ENCODE measurements around the gene FMN1.

Gene FMN1

DNA sequence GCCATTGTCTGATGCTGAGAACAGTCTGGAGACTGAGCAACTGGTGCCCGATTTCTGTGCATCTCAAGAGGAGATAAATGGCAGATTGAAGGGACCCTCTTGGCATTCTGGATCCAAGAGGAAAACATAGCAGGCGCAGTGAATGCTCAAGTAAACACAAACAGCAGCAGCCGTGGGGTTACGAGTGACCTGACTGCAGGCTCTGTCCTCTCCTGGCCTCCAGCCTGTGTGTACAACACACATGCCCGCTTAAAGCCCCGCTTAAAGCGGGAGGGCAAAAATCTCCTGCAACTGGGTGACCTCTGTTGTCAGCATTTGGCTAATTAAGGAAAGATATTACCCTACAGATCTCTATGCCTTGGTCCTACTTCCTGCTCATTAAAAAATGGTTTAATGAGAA, 356.2 kb downstream of the FMN1 start:
- TF ChIP-seq RAD21 (IDR thresholded peaks at IDR 0.05; ENCODE audit: low read depth) (no peak), EGR1 (IDR thresholded peaks at IDR 0.05) (no peak), USF1 (IDR thresholded peaks at IDR 0.05) (no peak), NFIC (IDR thresholded peaks at IDR 0.05) (no peak), ZBTB7A (IDR thresholded peaks at IDR 0.05; ENCODE audit: low read depth) (no peak), EP300 (IDR thresholded peaks at IDR 0.05; ENCODE audit: borderline replicate concordance) (no peak), FOXM1 (IDR thresholded peaks at IDR 0.05; ENCODE audit: borderline replicate concordance, low read depth) (no peak), TCF12 (IDR thresholded peaks at IDR 0.05; ENCODE audit: low read depth) (no peak), TEAD4 (IDR thresholded peaks at IDR 0.05) (no peak), TAF1 (IDR thresholded peaks at IDR 0.05; ENCODE audit: low read depth) (no peak), MAX (IDR thresholded peaks at IDR 0.05) (no peak), YY1 (IDR thresholded peaks at IDR 0.05; ENCODE audit: low read depth) (no peak)
- TF ChIP-seq, protein P1, sequence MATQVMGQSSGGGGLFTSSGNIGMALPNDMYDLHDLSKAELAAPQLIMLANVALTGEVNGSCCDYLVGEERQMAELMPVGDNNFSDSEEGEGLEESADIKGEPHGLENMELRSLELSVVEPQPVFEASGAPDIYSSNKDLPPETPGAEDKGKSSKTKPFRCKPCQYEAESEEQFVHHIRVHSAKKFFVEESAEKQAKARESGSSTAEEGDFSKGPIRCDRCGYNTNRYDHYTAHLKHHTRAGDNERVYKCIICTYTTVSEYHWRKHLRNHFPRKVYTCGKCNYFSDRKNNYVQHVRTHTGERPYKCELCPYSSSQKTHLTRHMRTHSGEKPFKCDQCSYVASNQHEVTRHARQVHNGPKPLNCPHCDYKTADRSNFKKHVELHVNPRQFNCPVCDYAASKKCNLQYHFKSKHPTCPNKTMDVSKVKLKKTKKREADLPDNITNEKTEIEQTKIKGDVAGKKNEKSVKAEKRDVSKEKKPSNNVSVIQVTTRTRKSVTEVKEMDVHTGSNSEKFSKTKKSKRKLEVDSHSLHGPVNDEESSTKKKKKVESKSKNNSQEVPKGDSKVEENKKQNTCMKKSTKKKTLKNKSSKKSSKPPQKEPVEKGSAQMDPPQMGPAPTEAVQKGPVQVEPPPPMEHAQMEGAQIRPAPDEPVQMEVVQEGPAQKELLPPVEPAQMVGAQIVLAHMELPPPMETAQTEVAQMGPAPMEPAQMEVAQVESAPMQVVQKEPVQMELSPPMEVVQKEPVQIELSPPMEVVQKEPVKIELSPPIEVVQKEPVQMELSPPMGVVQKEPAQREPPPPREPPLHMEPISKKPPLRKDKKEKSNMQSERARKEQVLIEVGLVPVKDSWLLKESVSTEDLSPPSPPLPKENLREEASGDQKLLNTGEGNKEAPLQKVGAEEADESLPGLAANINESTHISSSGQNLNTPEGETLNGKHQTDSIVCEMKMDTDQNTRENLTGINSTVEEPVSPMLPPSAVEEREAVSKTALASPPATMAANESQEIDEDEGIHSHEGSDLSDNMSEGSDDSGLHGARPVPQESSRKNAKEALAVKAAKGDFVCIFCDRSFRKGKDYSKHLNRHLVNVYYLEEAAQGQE (IDR thresholded peaks at IDR 0.05; ENCODE audit: low read depth): no peak

- TF ChIP-seq, protein P1 (IDR thresholded peaks at IDR 0.05; ENCODE audit: low read depth): no peak
- TF ChIP-seq YY1 (IDR thresholded peaks at IDR 0.05; ENCODE audit: low read depth): no peak
- no peak for TF ChIP-seq CEBPB (IDR thresholded peaks at IDR 0.05)
- no peak for TF ChIP-seq RAD21 (IDR thresholded peaks at IDR 0.05; ENCODE audit: low read depth)
- TF ChIP-seq CREB1 (IDR thresholded peaks at IDR 0.05; ENCODE audit: low read depth): no peak
- TF ChIP-seq TEAD4 (IDR thresholded peaks at IDR 0.05): no peak
- TF ChIP-seq FOXM1 (IDR thresholded peaks at IDR 0.05; ENCODE audit: borderline replicate concordance, low read depth): no peak
- no peak for TF ChIP-seq EGR1 (IDR thresholded peaks at IDR 0.05)
- TF ChIP-seq TCF12 (IDR thresholded peaks at IDR 0.05; ENCODE audit: low read depth): no peak
- TF ChIP-seq ZBTB7A (IDR thresholded peaks at IDR 0.05; ENCODE audit: low read depth): no peak
- no peak for TF ChIP-seq TAF1 (IDR thresholded peaks at IDR 0.05; ENCODE audit: low read depth)
- TF ChIP-seq EP300 (IDR thresholded peaks at IDR 0.05; ENCODE audit: borderline replicate concordance): no peak
- TF ChIP-seq MAX (IDR thresholded peaks at IDR 0.05): no peak
- TF ChIP-seq NFIC (IDR thresholded peaks at IDR 0.05): no peak
- no peak for TF ChIP-seq USF1 (IDR thresholded peaks at IDR 0.05)
Measured at GRCh38 chr15:32837935-32838334, 356.6 kb downstream of the FMN1 start.

DNA sequence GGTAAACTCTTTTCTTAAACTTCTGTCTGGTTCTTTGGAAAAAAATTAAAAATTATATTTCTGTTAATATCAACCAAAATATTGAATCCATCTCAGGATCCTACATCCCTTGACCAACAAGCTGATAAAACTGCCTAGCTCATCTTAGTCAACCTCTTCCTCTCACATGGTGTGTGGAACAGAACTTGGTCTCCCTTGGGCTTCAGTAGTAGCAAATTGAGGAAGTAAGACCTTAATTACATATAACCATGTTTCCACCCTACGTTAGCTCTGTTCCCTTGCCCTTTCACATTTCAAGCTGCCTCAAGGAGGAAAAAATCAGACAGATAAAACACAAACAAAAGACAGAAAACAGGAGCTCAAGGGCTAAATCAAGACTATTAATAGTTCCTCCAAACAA, 360.4 kb downstream of the FMN1 start:
- TF ChIP-seq RAD21 (IDR thresholded peaks at IDR 0.05; ENCODE audit: low read depth) (no peak), EGR1 (IDR thresholded peaks at IDR 0.05) (no peak), ZBTB7A (IDR thresholded peaks at IDR 0.05; ENCODE audit: low read depth) (no peak), USF1 (IDR thresholded peaks at IDR 0.05) (no peak), FOXM1 (IDR thresholded peaks at IDR 0.05; ENCODE audit: borderline replicate concordance, low read depth) (no peak), TEAD4 (IDR thresholded peaks at IDR 0.05) (no peak), NFIC (IDR thresholded peaks at IDR 0.05) (no peak), TAF1 (IDR thresholded peaks at IDR 0.05; ENCODE audit: low read depth) (no peak), CREB1 (IDR thresholded peaks at IDR 0.05; ENCODE audit: low read depth) (no peak), CEBPB (IDR thresholded peaks at IDR 0.05) (no peak), YY1 (IDR thresholded peaks at IDR 0.05; ENCODE audit: low read depth) (no peak)
- TF ChIP-seq, protein P1 (IDR thresholded peaks at IDR 0.05; ENCODE audit: low read depth): no peak

GRCh38 chr15:32833379-32833821, 361.1 kb downstream of the FMN1 start:
- TF ChIP-seq EGR1 (IDR thresholded peaks at IDR 0.05) (no peak), TAF1 (IDR thresholded peaks at IDR 0.05; ENCODE audit: low read depth) (no peak), CREB1 (IDR thresholded peaks at IDR 0.05; ENCODE audit: low read depth) (no peak), NFIC (IDR thresholded peaks at IDR 0.05) (no peak), ZBTB7A (IDR thresholded peaks at IDR 0.05; ENCODE audit: low read depth) (no peak)

Measured in Ishikawa (cell line).